Type B pancreatic cell (in vitro differentiated cells): ENCODE measurements around the gene CYLD. TPM values are rescaled to one million over a fixed set of nuclear protein-coding genes. Genes with fewer than 3 reads are reported as not detected.
A peak's percentile ranks its signal among the peaks of the same experiment; 100 is the strongest.

Experiments used
- DNase-seq: peaks from one replicate; pipeline ENCODE4 v3.0.0; 2021; ENCODE audit warnings: mixed read lengths; ENCODE audit not compliant: unreplicated experiment; ENCODE audit errors: extremely low spot score
- H3K27ac Mint-ChIP-seq: 2 replicates; pipeline ENCODE4 v1.8.0; 2021; ENCODE audit warnings: mild to moderate bottlenecking, mixed read lengths
- H3K27me3 Mint-ChIP-seq: 2 replicates; pipeline ENCODE4 v1.8.0; 2021; ENCODE audit warnings: mixed read lengths
- H3K36me3 Mint-ChIP-seq: 2 replicates; pipeline ENCODE4 v1.8.0; 2021; ENCODE audit warnings: mixed read lengths
- H3K4me1 Mint-ChIP-seq: one replicate; pipeline ENCODE4 v1.8.0; 2021; ENCODE audit warnings: mixed read lengths; ENCODE audit not compliant: unreplicated experiment
- H3K4me3 Mint-ChIP-seq: 2 replicates; pipeline ENCODE4 v1.8.0; 2021; ENCODE audit warnings: mild to moderate bottlenecking, mixed read lengths
- H3K9me3 Mint-ChIP-seq: 2 replicates; pipeline ENCODE4 v1.8.0; 2021; ENCODE audit warnings: mixed read lengths
- CTCF ChIP-seq: fragments of 200-600 bp; sonication (generic); conservative IDR thresholded peaks from 2 replicates; pipeline ENCODE4 v1.5.0; 2021; ENCODE audit warnings: antibody characterized with exemption, mild to moderate bottlenecking
- total RNA-seq: library from RNA; stranded (reverse); gene quantifications from 2 replicates; pipeline ENCODE4 v1.2.1, GENCODE V29; 2021; ENCODE audit warnings: low replicate concordance

Gene CYLD
- total RNA-seq, 1 donor from 2014 or later: 24.9 TPM

DNA sequence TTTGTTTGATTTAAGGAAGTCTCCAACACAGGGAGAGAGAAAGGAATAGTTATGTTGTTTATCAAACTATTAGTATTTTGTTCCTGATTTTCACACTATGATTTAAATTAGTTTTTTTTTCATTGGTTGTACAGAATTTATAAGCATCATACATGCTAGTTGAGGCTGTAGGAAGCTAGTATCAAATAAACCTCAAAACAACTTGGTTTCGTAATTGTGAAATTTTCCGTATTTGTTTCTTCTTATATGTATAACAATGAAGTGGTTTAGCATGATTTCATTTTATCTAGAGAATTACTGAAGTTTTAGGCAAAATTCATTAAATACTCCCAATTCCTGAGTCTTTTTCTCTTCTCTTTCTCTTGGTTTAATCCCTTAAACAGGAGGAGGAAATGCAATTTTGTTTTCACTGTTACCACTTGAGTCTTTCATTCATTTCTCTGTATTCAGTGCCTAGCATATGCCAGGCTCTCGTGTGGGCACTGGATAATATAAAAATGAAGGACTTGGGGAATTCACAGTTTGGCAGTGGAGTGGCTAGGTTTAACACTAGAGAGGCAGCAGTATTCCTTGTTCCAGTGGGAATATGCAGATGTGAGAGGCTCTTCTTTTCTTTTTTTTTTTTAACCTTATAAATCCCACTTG is 1.8 kb downstream of the CYLD start:
- peak overlapping the region; percentile 91 for H3K4me3 Mint-ChIP-seq

GRCh38 chr16:50744881-50745280 is 3.0 kb downstream of the CYLD start:
- no peak overlapping the region for H3K4me3 Mint-ChIP-seq
- no peak overlapping the region for H3K27ac Mint-ChIP-seq
- TF ChIP-seq CTCF: no peak
- no peak for DNase-seq
- H3K9me3 Mint-ChIP-seq: no peaks in the 10 kb centered on the region
- no peaks in the 10 kb centered on the region for H3K36me3 Mint-ChIP-seq
- H3K27me3 Mint-ChIP-seq: no peaks in the 10 kb centered on the region
- peaks cover 16% of the 10 kb centered on the region for H3K4me1 Mint-ChIP-seq

More for the DNA sequence above, 1.8 kb downstream of the CYLD start:
- H3K4me1 Mint-ChIP-seq: peaks cover 16% of the 10 kb centered on the region
- H3K27ac Mint-ChIP-seq: no peak overlapping the region
- no peak for TF ChIP-seq CTCF
- H3K27me3 Mint-ChIP-seq: no peaks in the 10 kb centered on the region
- H3K9me3 Mint-ChIP-seq: no peaks in the 10 kb centered on the region
- DNase-seq: no peak
- H3K36me3 Mint-ChIP-seq: no peaks in the 10 kb centered on the region

- Mint-ChIP-seq H3K27ac (no peak overlapping the region), H3K27me3 (no peaks in the 10 kb centered on the region), H3K9me3 (no peaks in the 10 kb centered on the region), H3K4me1 (peaks cover 12% of the 10 kb centered on the region), H3K4me3 (no peak overlapping the region), H3K36me3 (no peaks in the 10 kb centered on the region)
- TF ChIP-seq CTCF: no peak
- DNase-seq: no peak
Measured at GRCh38 chr16:50745940-50746339, 4.1 kb downstream of the CYLD start.

GRCh38 chr16:50747207-50747956 is 5.5 kb downstream of the CYLD start:
- Mint-ChIP-seq H3K4me1 (peaks cover 4% of the 10 kb centered on the region), H3K9me3 (no peaks in the 10 kb centered on the region), H3K27ac (no peak overlapping the region), H3K27me3 (no peaks in the 10 kb centered on the region), H3K36me3 (no peaks in the 10 kb centered on the region), H3K4me3 (no peak overlapping the region)
- no peak for DNase-seq
- peak; percentile 62 for TF ChIP-seq CTCF

DNA sequence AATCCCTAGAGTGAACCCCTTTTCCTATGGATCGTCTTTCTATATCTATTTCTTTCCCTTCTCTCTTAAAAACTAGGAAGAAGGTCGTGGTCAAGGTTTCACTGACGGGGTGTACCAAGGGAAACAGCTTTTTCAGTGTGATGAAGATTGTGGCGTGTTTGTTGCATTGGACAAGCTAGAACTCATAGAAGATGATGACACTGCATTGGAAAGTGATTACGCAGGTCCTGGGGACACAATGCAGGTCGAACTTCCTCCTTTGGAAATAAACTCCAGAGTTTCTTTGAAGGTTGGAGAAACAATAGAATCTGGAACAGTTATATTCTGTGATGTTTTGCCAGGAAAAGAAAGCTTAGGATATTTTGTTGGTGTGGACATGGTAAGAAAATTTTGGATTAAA is 9.6 kb downstream of the CYLD start:
- H3K36me3 Mint-ChIP-seq: peaks cover 16% of the 10 kb centered on the region
- H3K4me3 Mint-ChIP-seq: no peak overlapping the region
- H3K27me3 Mint-ChIP-seq: no peaks in the 10 kb centered on the region
- peaks cover 4% of the 10 kb centered on the region for H3K4me1 Mint-ChIP-seq
- no peak overlapping the region for H3K27ac Mint-ChIP-seq
- DNase-seq: no peak
- no peaks in the 10 kb centered on the region for H3K9me3 Mint-ChIP-seq
- no peak for TF ChIP-seq CTCF
